H1 (cell line): Measurements from ENCODE around the gene ZNF593.

Experiments used
- EZH2 ChIP-seq: fragments of 200-600 bp; sonication (generic); IDR thresholded peaks from 2 replicates; pipeline ENCODE4 v1.7.1; 2012; ENCODE audit warnings: low read depth, mild to moderate bottlenecking, moderate library complexity, low read length, inconsistent platforms; ENCODE audit not compliant: severe bottlenecking
- NANOG ChIP-seq: IDR thresholded peaks from 2 replicates; pipeline ENCODE4 v1.6.1; 2011; ENCODE audit warnings: low read length, low read depth, mild to moderate bottlenecking, inconsistent platforms; ENCODE audit not compliant: insufficient read depth, poor library complexity, severe bottlenecking
- RAD21 ChIP-seq, 2 experiments: IDR thresholded peaks in 1 of 2; conservative IDR thresholded peaks in 1 of 2; 2 replicates each; pipeline ENCODE4 v1.6.1; 2011; ENCODE audit warnings: low read depth in 2 of 2, low read length in 2 of 2, improper control_type of control experiment in 1 of 2, inconsistent platforms in 1 of 2, mild to moderate bottlenecking in 1 of 2, moderate library complexity in 1 of 2
- SIX5 ChIP-seq: IDR thresholded peaks from 2 replicates; pipeline ENCODE4 v1.6.1; 2011; ENCODE audit warnings: mild to moderate bottlenecking, low read depth, low read length
- SP1 ChIP-seq: IDR thresholded peaks from 2 replicates; pipeline ENCODE4 v1.6.1; 2011; ENCODE audit warnings: low read depth, low read length
- TF ChIP-seq, protein P1 (sequence below), 3 experiments: IDR thresholded peaks; 1 replicate in 2 of 3; 2 replicates in 1 of 3; pipeline versions ENCODE4 v1.5.1 to v1.6.1; 2011; ENCODE audit warnings: low read length in 3 of 3, mild to moderate bottlenecking in 3 of 3, inconsistent platforms in 2 of 3, low read depth in 1 of 3, moderate library complexity in 1 of 3; ENCODE audit not compliant: insufficient read depth in 1 of 3; ENCODE audit errors: control extremely low read depth in 1 of 3
- TF ChIP-seq, protein P2 (sequence below): IDR thresholded peaks from 2 replicates; pipeline ENCODE4 v1.6.1; 2012; ENCODE audit warnings: inconsistent platforms
- TF ChIP-seq, protein P3 (sequence below): IDR thresholded peaks from 2 replicates; pipeline ENCODE4 v1.6.1; 2012; ENCODE audit warnings: low read length, inconsistent platforms

DNA sequence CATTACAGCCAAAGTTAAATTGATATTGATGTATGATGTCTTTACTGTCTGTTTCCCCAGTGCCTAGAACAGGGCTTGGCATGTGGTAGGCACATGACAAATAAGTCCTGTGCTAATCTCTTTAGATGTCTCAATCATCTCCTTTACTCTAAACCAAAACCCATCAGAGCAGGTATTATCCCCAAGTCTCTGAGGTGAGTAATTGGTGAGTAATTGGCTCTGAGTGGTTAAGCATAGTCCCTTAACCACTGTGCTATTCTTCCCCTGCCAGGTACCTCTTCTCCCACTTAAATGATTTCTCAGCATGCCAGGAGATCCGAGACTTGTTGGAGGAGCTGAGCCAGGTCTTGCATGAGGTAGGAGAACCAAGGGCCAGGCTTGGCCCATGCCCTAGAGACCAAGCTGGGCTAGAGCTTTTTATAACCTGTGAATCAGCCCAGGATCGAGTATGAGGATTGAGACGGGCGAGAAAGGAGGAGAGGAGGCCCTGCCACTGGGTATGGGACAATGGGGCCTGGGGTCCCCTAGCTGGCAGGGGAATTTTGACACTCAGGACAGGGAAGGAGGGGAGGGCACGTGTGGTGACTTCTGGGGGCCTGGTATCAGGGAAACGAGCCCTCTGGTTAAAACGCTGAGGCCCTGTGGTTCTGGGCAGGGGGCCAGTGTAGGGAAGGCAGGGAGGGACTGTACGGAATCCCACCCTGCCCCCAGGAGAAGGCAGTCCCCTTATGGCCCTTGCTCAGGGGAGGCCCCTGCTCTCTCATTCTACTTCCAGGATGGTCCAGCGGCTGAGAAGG lies 12.1 kb downstream of the ZNF593 start:
- TF ChIP-seq, protein P1, sequence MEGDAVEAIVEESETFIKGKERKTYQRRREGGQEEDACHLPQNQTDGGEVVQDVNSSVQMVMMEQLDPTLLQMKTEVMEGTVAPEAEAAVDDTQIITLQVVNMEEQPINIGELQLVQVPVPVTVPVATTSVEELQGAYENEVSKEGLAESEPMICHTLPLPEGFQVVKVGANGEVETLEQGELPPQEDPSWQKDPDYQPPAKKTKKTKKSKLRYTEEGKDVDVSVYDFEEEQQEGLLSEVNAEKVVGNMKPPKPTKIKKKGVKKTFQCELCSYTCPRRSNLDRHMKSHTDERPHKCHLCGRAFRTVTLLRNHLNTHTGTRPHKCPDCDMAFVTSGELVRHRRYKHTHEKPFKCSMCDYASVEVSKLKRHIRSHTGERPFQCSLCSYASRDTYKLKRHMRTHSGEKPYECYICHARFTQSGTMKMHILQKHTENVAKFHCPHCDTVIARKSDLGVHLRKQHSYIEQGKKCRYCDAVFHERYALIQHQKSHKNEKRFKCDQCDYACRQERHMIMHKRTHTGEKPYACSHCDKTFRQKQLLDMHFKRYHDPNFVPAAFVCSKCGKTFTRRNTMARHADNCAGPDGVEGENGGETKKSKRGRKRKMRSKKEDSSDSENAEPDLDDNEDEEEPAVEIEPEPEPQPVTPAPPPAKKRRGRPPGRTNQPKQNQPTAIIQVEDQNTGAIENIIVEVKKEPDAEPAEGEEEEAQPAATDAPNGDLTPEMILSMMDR (IDR thresholded peaks at IDR 0.05; ENCODE audit: control extremely low read depth in 1 of 3, insufficient read depth in 1 of 3, low read depth in 1 of 3, low read length in 3 of 3): no peak
- TF ChIP-seq EZH2 (no peak), RAD21 (IDR thresholded peaks at IDR 0.05 in 1 of 2, conservative IDR thresholded peaks at IDR 0.05 in 1 of 2; ENCODE audit: low read depth in 2 of 2, low read length in 2 of 2) (no peak), SP1 (no peak), SIX5 (no peak), NANOG (no peak)
- TF ChIP-seq, protein P2, sequence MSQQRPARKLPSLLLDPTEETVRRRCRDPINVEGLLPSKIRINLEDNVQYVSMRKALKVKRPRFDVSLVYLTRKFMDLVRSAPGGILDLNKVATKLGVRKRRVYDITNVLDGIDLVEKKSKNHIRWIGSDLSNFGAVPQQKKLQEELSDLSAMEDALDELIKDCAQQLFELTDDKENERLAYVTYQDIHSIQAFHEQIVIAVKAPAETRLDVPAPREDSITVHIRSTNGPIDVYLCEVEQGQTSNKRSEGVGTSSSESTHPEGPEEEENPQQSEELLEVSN: no peak
- TF ChIP-seq, protein P3, sequence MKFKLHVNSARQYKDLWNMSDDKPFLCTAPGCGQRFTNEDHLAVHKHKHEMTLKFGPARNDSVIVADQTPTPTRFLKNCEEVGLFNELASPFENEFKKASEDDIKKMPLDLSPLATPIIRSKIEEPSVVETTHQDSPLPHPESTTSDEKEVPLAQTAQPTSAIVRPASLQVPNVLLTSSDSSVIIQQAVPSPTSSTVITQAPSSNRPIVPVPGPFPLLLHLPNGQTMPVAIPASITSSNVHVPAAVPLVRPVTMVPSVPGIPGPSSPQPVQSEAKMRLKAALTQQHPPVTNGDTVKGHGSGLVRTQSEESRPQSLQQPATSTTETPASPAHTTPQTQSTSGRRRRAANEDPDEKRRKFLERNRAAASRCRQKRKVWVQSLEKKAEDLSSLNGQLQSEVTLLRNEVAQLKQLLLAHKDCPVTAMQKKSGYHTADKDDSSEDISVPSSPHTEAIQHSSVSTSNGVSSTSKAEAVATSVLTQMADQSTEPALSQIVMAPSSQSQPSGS: no peak
